ENCODE measurements around the gene ZNF90.
A peak's percentile ranks its signal among the peaks of the same experiment; 100 is the strongest.
"Not testable (repeated sequence)": the region's sequence is repeated elsewhere in the genome, so short reads cannot be mapped to it uniquely, and the experiment has no call there.

Gene ZNF90

GRCh38 chr19:20103091-20103740 lies 25.4 kb downstream of the ZNF90 start:
- no peak for DNase-seq (ENCODE audit: low read depth, low spot score)

GRCh38 chr19:20107301-20107700 lies 29.5 kb downstream of the ZNF90 start:
- no peak for DNase-seq (ENCODE audit: low read depth, low spot score)

GRCh38 chr19:20118064-20118839 lies 40.5 kb downstream of the ZNF90 start:
- not testable (repeated sequence) for DNase-seq (ENCODE audit: low read depth, low spot score)

GRCh38 chr19:20124879-20125278 lies 47.1 kb downstream of the ZNF90 start:
- DNase-seq (ENCODE audit: low read depth, low spot score), result no peak

- not testable (repeated sequence) for DNase-seq (ENCODE audit: low read depth, low spot score)
These were observed 55.1 kb downstream of the ZNF90 start for GRCh38 chr19:20132933-20133332.

- not testable (repeated sequence) for DNase-seq (ENCODE audit: low read depth, low spot score)
These were observed 59.9 kb downstream of the ZNF90 start for GRCh38 chr19:20137714-20138113.

- no peak for DNase-seq (ENCODE audit: low read depth, low spot score)
These were observed 73.9 kb downstream of the ZNF90 start for GRCh38 chr19:20151617-20152145.

GRCh38 chr19:20152506-20152905 lies 74.7 kb downstream of the ZNF90 start:
- DNase-seq (ENCODE audit: low read depth, low spot score), result not testable (repeated sequence)

GRCh38 chr19:20153281-20153680 lies 75.5 kb downstream of the ZNF90 start:
- no peak for DNase-seq (ENCODE audit: low read depth, low spot score)

- no peak for DNase-seq (ENCODE audit: low read depth, low spot score)
These were observed 76.8 kb downstream of the ZNF90 start for GRCh38 chr19:20154636-20155035.

GRCh38 chr19:20162821-20163220 lies 85.0 kb downstream of the ZNF90 start:
- no peak for DNase-seq (ENCODE audit: low read depth, low spot score)

- no peak for DNase-seq (ENCODE audit: low read depth, low spot score)
These were observed 86.7 kb downstream of the ZNF90 start for GRCh38 chr19:20164456-20164855.

- DNase-seq (ENCODE audit: low read depth, low spot score), result no peak
These were observed 88.3 kb downstream of the ZNF90 start for GRCh38 chr19:20165971-20166592.

- peak; percentile 80 for DNase-seq (ENCODE audit: low read depth, low spot score)
These were observed 89.3 kb downstream of the ZNF90 start, which contains the start of gene ZNF486 for GRCh38 chr19:20167020-20167644. TSS of gene ZNF486 (plus strand) at chr19:20167214. CDS start at chr19:20167331, 117 bp downstream.

GRCh38 chr19:20167651-20168122 lies 89.9 kb downstream of the ZNF90 start:
- DNase-seq (ENCODE audit: low read depth, low spot score), result no peak
